NCI-H524 treated with DMSO at 0.1 percent for 48 hours (cell line): ENCODE measurements around the gene RNF180.
"Not testable (repeated sequence)": the region's sequence is repeated elsewhere in the genome, so short reads cannot be mapped to it uniquely, and the experiment has no call there.

ENCODE experiments used
- DNase-seq: peaks from one replicate; lab custom pipeline; 2025; lab: John Stamatoyannopoulos, UW

Gene RNF180

DNA sequence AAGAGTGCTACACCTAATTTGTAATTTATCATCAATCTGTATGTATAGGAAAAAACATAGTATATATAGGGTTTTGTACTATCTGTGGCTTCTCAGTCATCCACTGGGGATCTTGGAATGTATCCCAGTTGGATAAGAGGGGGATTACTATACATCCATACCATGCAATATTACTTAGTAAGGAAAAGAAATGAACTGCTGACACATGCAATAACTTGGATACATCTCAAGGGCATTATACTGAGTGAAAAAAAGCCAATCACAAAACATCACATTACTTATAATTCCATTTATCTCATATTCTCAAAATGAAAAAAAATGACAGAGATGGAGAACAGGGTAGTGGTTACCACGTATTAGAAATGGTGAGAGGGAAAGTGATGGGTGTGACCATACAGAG lies 231.9 kb downstream of the RNF180 start:
- DNase-seq = no peak

DNA sequence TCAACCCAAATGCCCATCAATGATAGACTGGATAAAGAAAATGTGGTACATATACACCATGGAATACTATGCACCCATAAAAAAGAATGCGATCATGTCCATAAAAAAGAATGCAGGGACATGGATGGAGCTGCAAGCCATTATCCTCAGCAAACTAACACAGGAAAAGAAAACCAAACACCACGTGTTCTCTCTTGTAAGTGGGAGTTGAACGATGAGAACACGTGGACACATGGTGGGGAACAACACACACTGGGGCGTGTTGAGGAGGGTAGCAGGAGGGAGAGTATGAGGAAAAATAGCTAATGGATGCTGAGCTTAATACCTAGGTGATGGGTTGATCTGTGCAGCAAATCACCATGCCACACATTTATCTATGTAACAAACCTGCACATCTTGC lies 233.1 kb downstream of the RNF180 start:
- DNase-seq = not testable (repeated sequence)

DNA sequence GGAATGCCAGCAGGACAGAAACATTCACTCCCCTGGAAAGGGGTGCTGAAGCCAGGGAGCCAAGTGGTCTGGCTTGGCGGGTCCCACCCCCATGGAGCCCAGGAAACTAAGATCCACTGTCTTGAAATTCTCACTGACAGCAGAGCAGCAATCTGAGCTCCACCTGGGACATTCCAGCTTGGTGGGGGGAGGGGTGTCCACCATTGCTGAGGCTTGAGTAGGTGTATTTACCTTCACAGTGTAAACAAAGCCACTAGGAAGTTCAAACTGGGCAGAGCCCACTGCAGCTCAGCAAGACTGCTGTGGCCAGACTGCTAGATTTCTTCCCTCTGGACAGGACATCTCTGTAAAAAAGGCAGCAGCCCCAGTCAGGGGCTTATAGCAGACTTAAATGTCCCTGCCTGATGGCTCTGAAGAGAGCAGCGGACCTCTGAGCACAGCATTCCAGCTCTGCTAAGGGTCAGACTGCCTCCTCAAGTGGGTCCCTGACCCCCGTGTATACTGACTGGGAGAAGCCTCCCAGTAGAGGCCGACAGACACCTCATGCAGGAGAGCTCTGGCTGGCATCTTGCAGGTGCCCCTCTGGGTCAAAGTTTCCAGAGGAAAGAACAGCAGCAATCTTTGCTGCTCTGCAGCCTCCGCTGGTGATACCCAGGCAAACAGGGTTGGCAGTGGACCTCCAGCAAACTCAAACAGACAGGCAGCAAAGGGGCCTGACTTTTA lies 241.6 kb downstream of the RNF180 start:
- not testable (repeated sequence) for DNase-seq

DNA sequence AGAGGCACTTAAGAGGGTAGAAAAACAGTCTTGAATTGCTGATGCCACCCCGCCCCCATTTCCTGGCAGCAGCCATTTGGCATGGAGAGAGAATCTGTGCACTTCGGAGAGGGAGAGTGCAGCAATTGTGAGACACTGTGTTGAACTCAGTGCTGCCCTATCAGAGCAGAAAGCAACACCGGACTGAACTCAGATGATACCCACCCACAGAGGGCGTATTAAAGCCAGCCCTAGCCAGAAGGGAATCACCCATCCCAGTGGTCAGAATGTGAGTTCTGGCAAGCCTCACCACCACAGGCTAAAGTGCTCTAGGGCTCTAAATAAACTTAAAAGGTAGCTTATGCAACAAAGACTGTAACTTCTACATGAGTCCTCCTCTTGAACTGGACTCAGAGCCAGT lies 251.7 kb downstream of the RNF180 start:
- DNase-seq = no peak

DNA sequence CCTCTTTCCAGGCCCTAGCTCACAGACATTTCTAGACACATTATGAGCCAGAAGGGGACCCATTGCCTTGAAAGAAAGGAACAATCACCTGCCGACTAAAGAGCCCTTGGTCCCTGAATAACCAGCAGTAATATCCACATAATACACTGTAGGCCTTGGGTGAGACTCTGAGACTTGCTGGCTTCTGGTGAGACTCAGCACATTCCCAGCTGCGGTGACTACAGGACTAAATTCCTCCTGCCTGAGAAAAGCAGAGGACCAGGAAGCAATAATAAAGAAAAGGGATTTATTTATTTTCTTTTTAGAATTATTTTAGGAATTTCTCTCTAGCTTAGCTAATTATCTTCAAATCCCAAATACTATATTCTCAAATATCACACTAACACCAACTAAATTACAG lies 252.4 kb downstream of the RNF180 start:
- no peak for DNase-seq
